Measurements from ENCODE around the gene TTLL6. TPM values are rescaled to one million over a fixed set of nuclear protein-coding genes. Genes with fewer than 3 reads are reported as not detected.

TTLL6 gene
- total and polyA plus RNA-seq, 4 donors: 0.02 to 0.08 TPM; not detected in 2

- Histone ChIP-seq H3K36me3 (ENCODE audit: control insufficient read depth in 4 of 4, insufficient read depth in 3 of 4, low read depth in 1 of 4, low read length in 3 of 4) (no peaks in the 10 kb centered on the region), H3K27ac (ENCODE audit: low read depth in 1 of 2, low read length in 2 of 2) (no peak overlapping the region), H3K4me1 (ENCODE audit: control insufficient read depth in 4 of 4, insufficient read depth in 4 of 4, low read length in 3 of 4) (peaks cover 2 to 7% (median 4%) of the 10 kb centered on the region in 4 donors), H3K9ac (ENCODE audit: low read depth in 1 of 2, low read length in 2 of 2) (no peak overlapping the region), H3K27me3 (ENCODE audit: control insufficient read depth in 4 of 4, insufficient read depth in 4 of 4, low read length in 3 of 4) (peaks cover 5 to 66% (median 26%) of the 10 kb centered on the region in 4 donors), H3K4me3 (ENCODE audit: low read depth in 1 of 3, low read length in 3 of 3) (no peak overlapping the region), H3K9me3 (ENCODE audit: control insufficient read depth in 4 of 4, low read length in 3 of 4) (no peaks in the 10 kb centered on the region)
- TF ChIP-seq EGR1 (IDR thresholded peaks at IDR 0.05; ENCODE audit: low read depth in 2 of 2) (no peak), HNF4A (conservative IDR thresholded peaks at IDR 0.05) (no peak), JUND (IDR thresholded peaks at IDR 0.05) (no peak), TAF1 (conservative IDR thresholded peaks at IDR 0.05) (no peak), SP1 (IDR thresholded peaks at IDR 0.05) (no peak), RXRA (IDR thresholded peaks at IDR 0.05) (no peak), RAD21 (IDR thresholded peaks at IDR 0.05) (no peak), YY1 (IDR thresholded peaks at IDR 0.05) (no peak)
- TF ChIP-seq, protein P1, sequence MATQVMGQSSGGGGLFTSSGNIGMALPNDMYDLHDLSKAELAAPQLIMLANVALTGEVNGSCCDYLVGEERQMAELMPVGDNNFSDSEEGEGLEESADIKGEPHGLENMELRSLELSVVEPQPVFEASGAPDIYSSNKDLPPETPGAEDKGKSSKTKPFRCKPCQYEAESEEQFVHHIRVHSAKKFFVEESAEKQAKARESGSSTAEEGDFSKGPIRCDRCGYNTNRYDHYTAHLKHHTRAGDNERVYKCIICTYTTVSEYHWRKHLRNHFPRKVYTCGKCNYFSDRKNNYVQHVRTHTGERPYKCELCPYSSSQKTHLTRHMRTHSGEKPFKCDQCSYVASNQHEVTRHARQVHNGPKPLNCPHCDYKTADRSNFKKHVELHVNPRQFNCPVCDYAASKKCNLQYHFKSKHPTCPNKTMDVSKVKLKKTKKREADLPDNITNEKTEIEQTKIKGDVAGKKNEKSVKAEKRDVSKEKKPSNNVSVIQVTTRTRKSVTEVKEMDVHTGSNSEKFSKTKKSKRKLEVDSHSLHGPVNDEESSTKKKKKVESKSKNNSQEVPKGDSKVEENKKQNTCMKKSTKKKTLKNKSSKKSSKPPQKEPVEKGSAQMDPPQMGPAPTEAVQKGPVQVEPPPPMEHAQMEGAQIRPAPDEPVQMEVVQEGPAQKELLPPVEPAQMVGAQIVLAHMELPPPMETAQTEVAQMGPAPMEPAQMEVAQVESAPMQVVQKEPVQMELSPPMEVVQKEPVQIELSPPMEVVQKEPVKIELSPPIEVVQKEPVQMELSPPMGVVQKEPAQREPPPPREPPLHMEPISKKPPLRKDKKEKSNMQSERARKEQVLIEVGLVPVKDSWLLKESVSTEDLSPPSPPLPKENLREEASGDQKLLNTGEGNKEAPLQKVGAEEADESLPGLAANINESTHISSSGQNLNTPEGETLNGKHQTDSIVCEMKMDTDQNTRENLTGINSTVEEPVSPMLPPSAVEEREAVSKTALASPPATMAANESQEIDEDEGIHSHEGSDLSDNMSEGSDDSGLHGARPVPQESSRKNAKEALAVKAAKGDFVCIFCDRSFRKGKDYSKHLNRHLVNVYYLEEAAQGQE (IDR thresholded peaks at IDR 0.05): no peak
- 8% methylated on average over 43 of the region's 43 CpGs for WGBS
- no peak for DNase-seq (ENCODE audit: low spot score)
Measured at GRCh38 chr17:48752399-48753288, 64.4 kb downstream of the TTLL6 start.

GRCh38 chr17:48751733-48752398, 65.2 kb downstream of the TTLL6 start:
- no peak for DNase-seq (ENCODE audit: low spot score)
- Histone ChIP-seq H3K4me3 (ENCODE audit: low read depth in 1 of 3, low read length in 3 of 3) (no peak overlapping the region), H3K9ac (ENCODE audit: low read depth in 1 of 2, low read length in 2 of 2) (no peak overlapping the region), H3K9me3 (ENCODE audit: control insufficient read depth in 4 of 4, low read length in 3 of 4) (no peaks in the 10 kb centered on the region), H3K36me3 (ENCODE audit: control insufficient read depth in 4 of 4, insufficient read depth in 3 of 4, low read depth in 1 of 4, low read length in 3 of 4) (no peaks in the 10 kb centered on the region), H3K27ac (ENCODE audit: low read depth in 1 of 2, low read length in 2 of 2) (no peak overlapping the region), H3K4me1 (ENCODE audit: control insufficient read depth in 4 of 4, insufficient read depth in 4 of 4, low read length in 3 of 4) (peaks cover 2 to 10% (median 5%) of the 10 kb centered on the region in 4 donors), H3K27me3 (ENCODE audit: control insufficient read depth in 4 of 4, insufficient read depth in 4 of 4, low read length in 3 of 4) (peaks cover 5 to 71% (median 30%) of the 10 kb centered on the region in 4 donors)
- no peak for TF ChIP-seq RXRA (IDR thresholded peaks at IDR 0.05)
- no peak for TF ChIP-seq ATF3 (IDR thresholded peaks at IDR 0.05)
- no peak for TF ChIP-seq CTCF (IDR thresholded peaks at IDR 0.05; ENCODE audit: low read depth, low read length, missing input control)
- TF ChIP-seq, protein P2, sequence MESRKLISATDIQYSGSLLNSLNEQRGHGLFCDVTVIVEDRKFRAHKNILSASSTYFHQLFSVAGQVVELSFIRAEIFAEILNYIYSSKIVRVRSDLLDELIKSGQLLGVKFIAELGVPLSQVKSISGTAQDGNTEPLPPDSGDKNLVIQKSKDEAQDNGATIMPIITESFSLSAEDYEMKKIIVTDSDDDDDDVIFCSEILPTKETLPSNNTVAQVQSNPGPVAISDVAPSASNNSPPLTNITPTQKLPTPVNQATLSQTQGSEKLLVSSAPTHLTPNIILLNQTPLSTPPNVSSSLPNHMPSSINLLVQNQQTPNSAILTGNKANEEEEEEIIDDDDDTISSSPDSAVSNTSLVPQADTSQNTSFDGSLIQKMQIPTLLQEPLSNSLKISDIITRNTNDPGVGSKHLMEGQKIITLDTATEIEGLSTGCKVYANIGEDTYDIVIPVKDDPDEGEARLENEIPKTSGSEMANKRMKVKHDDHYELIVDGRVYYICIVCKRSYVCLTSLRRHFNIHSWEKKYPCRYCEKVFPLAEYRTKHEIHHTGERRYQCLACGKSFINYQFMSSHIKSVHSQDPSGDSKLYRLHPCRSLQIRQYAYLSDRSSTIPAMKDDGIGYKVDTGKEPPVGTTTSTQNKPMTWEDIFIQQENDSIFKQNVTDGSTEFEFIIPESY (IDR thresholded peaks at IDR 0.05): no peak
- TF ChIP-seq TAF1 (conservative IDR thresholded peaks at IDR 0.05): no peak
- TF ChIP-seq GABPA (IDR thresholded peaks at IDR 0.05 in 1 of 2, conservative IDR thresholded peaks at IDR 0.05 in 1 of 2): no peak
- TF ChIP-seq, protein P1 (IDR thresholded peaks at IDR 0.05): no peak
- no peak for TF ChIP-seq HNF4G (IDR thresholded peaks at IDR 0.05)
- no peak for TF ChIP-seq JUND (IDR thresholded peaks at IDR 0.05)
- no peak for TF ChIP-seq MAX (IDR thresholded peaks at IDR 0.05)
- no peak for TF ChIP-seq FOXA1 (IDR thresholded peaks at IDR 0.05)
- WGBS: 9% methylated on average over 13 of the region's 13 CpGs
